BJ (cell line): ENCODE results near the gene H3-3A. TPM values are rescaled to one million over a fixed set of nuclear protein-coding genes. Genes with fewer than 3 reads are reported as not detected.

Experiments used
- CTCF ChIA-PET: fragments of 350-600 bp; formaldehyde crosslinking; extraction: SDS; loops from one replicate; lab custom pipeline; 2021; ENCODE audit warnings: antibody characterized with exemption, inconsistent platforms; lab: Yijun Ruan, JAX
- POLR2A ChIA-PET: fragments of 300-600 bp; sonication (Branson Sonifier 250); formaldehyde crosslinking; extraction: SDS; loops from one replicate; lab custom pipeline; 2021; ENCODE audit warnings: antibody characterized with exemption; lab: Charles Lee
- DNase-seq: peaks from one replicate; pipeline ENCODE4 v3.0.0-alpha.2; 2011; ENCODE audit warnings: low read depth
- H3K27me3 ChIP-seq: 2 replicates; pipeline ENCODE4 v1.6.0; 2011; ENCODE audit warnings: low read length; ENCODE audit not compliant: control insufficient read depth, insufficient read depth
- H3K36me3 ChIP-seq: 2 replicates; pipeline ENCODE4 v1.5.1; 2011; ENCODE audit warnings: low read length; ENCODE audit not compliant: control insufficient read depth, insufficient read depth
- H3K4me3 ChIP-seq: 2 replicates; pipeline ENCODE4 v1.5.1; 2011; ENCODE audit warnings: low read depth, mild to moderate bottlenecking, control low read depth, low read length
- polyA plus RNA-seq: library from polyadenylated mRNA; depleted of rRNA; stranded (reverse); fragments of >200 nt; gene quantifications from 2 replicates; pipeline ENCODE4 v1.2.3, GENCODE V29; 2011
- TF ChIP-seq, protein P1 (sequence below): IDR thresholded peaks from 2 replicates; pipeline ENCODE4 v1.5.1; 2011; ENCODE audit warnings: low read depth, mild to moderate bottlenecking, control low read depth, inconsistent platforms, low read length, moderate library complexity; ENCODE audit not compliant: insufficient read depth

The H3-3A gene
- polyA plus RNA-seq, 1 experiment = 164 TPM

DNA sequence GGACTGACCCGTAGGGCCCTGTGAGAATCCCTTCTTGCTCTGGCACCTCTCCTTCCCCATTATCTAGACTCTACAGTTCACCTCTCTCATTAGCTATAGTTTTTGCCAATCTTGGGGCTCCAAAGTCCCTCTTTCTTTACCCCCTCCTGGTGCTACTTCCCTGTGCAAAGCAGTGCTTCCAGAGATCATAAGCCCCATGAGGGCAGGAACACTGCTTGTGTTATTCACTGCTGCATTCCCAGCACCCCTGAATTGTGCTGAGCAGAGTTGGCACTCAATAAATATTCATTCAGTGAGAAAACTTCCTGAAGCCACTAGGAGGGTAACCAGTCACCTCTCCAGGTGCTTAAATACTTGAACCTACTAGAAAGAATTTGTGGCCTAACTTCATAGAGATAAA, 2.1 kb upstream of the H3-3A start:
- ChIA-PET POLR2A (no interaction called here), CTCF (no interaction called here)
- Histone ChIP-seq H3K4me3 (no peak overlapping the region), H3K36me3 (no peaks in the 10 kb centered on the region), H3K27me3 (no peaks in the 10 kb centered on the region)
- DNase-seq = no peak
- TF ChIP-seq, protein P1, sequence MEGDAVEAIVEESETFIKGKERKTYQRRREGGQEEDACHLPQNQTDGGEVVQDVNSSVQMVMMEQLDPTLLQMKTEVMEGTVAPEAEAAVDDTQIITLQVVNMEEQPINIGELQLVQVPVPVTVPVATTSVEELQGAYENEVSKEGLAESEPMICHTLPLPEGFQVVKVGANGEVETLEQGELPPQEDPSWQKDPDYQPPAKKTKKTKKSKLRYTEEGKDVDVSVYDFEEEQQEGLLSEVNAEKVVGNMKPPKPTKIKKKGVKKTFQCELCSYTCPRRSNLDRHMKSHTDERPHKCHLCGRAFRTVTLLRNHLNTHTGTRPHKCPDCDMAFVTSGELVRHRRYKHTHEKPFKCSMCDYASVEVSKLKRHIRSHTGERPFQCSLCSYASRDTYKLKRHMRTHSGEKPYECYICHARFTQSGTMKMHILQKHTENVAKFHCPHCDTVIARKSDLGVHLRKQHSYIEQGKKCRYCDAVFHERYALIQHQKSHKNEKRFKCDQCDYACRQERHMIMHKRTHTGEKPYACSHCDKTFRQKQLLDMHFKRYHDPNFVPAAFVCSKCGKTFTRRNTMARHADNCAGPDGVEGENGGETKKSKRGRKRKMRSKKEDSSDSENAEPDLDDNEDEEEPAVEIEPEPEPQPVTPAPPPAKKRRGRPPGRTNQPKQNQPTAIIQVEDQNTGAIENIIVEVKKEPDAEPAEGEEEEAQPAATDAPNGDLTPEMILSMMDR = no peak

DNA sequence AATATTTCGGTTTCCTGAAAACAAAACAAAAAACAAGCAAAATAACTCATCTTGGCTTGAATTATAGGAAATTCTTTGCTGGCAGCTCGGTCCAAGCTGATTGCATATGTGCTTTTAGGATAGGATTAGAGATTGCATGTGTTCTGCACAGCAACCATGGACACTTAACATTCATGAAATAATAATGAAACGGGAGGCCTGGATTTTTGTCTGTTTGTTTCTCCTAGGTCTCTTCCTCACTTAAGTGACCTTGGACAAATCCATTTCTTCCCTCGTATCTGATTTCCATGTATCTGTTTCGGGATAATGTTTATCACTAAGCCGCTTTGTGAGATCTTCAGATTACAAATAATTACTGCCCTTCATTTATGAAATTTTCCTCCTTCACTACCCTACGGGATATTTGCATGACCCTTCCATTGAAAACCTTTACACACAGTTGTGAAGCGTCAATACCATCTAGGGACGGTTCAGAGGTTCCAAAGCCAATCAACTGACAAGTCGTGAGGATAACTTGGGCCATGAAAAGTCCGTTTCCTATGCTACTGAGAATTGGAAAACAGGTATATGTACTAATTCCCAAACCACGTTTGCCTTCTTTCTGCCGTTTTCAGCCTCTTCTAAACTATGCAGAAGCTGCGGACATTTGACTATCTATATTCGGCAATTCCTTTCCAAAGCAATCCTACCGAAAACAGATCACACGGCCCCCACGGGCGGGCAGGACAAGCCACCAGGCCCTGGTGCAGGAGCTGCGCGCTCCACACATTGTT, 1.3 kb upstream of the H3-3A start:
- ChIA-PET POLR2A (interaction anchor here (1.0 kb wide), 1 partner anchor 9 kb away, joined by 4 read pairs; no protein-coding TSS in a partner anchor), CTCF (interaction anchor here (1.3 to 2.7 kb wide), 5 partner anchors 11 to 595 kb away, joined by 3 to 11 read pairs (median 4); no protein-coding TSS in a partner anchor)
- peak overlapping the region; percentile 70 for H3K4me3 ChIP-seq
- no peaks in the 10 kb centered on the region; the same call in 1 of the 2 replicates for H3K36me3 ChIP-seq
- no peak for DNase-seq
- TF ChIP-seq, protein P1 = no peak
- H3K27me3 ChIP-seq = no peaks in the 10 kb centered on the region

DNA sequence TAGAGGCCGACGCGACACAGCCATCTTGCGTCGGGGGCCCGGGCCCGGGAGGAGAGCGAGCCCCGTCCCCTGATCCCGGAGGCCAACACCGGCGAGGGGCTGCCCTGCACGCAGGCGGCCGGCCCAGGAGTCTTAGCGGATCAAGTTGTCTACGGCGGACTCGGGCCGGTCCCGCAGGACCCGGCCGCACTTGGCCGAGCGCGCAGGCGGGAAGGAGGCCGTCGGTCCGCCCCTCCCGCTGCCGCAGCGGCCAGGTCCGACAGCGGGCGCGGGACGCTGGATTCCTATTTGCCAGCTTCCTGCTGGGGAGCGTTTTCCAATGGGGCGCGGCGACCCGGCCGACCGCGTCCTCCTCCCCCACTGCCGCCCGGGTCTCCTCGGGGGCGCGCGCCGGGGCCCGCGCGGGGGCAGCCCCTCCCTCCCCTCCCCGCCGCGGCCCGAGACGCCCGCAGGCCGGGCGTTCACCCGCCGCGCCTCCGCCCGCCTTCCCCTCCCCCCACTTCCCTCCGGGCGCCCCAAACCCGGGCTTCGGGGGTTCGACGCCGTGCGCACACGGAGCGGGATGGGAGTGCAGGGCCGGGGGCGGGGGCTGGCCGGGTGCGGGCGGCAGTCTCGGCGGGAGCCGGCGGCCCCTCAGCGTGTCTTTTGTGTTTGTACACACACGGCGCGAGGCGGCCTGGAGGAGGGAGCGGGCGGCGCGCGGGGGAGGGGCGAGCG, 517 bp upstream of the H3-3A start:
- ChIA-PET POLR2A (interaction anchor here (0.6 to 1.0 kb wide), 2 partner anchors 9 to 61 kb away, joined by 3 to 4 read pairs; no protein-coding TSS in a partner anchor), CTCF (interaction anchor here (1.2 to 2.7 kb wide), 9 partner anchors 11 to 595 kb away, joined by 3 to 11 read pairs (median 5); no protein-coding TSS in a partner anchor)
- H3K4me3 ChIP-seq = peak overlapping the region; percentile 70
- no peaks in the 10 kb centered on the region for H3K27me3 ChIP-seq
- H3K36me3 ChIP-seq = no peaks in the 10 kb centered on the region; the same call in 1 of the 2 replicates
- TF ChIP-seq, protein P1 = no peak
- no peak for DNase-seq

DNA sequence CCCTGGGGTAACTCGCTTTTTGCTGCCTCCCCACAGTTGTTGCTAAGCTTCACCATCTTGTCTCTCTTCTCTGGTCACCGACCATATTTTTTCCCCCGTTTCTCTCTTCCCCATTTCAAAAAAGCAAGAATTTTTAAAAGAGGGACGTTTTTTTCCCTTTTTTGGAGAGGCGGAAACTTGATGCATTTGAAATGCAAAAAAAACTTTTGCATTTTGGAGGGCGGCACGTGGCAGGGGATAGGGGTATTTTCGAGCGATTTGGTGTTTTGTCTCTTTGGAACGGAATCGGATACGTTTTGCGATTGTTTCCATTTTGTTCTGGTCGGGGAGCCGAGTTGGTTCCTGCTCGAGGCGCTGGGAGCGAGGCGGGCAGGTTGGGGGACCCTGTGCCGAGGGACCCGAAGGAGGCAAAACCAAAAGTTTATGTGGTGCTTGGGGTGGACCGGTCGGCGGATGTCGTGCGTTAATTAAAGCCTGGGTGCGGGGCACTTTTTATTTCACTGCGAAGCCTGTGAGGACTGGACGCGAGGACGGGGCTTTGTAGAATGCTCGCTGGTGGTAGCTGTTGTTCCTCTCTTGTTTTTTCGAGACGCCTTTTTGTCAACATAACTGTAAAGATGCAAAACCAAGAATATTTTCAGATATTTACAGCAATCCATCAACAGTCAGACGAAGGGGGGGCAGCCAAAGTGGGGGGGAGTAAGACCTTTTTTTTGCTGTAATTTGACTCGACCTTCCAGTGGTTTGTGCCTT, 884 bp downstream of the H3-3A start:
- TF ChIP-seq, protein P1 = no peak
- ChIA-PET CTCF (interaction anchor here (0.6 to 2.7 kb wide), 12 partner anchors 8 to 1707 kb away, joined by 3 to 11 read pairs (median 4); no protein-coding TSS in a partner anchor), POLR2A (interaction anchor here (0.7 kb wide), 1 partner anchor 539 kb away, joined by 3 read pairs; no protein-coding TSS in a partner anchor)
- H3K27me3 ChIP-seq = no peaks in the 10 kb centered on the region
- H3K4me3 ChIP-seq = peak overlapping the region; percentile 55
- no peak for DNase-seq
- H3K36me3 ChIP-seq = peaks cover 1% of the 10 kb centered on the region; the same call in 1 of the 2 replicates
